Mesodermal cell (in vitro differentiated cells): ENCODE measurements around the gene CAMSAP2.
"Not testable (repeated sequence)": the region's sequence is repeated elsewhere in the genome, so short reads cannot be mapped to it uniquely, and the experiment has no call there.

Experiments used
- H3K27ac ChIP-seq: 2 replicates; pipeline ENCODE4 v1.7.0; 2013; ENCODE audit warnings: mild to moderate bottlenecking, low read depth, low read length, moderate library complexity; ENCODE audit not compliant: severe bottlenecking
- H3K36me3 ChIP-seq: 2 replicates; pipeline ENCODE4 v1.7.1; 2013; ENCODE audit warnings: mild to moderate bottlenecking, low read length, moderate library complexity; ENCODE audit not compliant: control insufficient read depth, insufficient read depth
- H3K4me1 ChIP-seq: one replicate; pipeline ENCODE4 v1.7.1; 2013; ENCODE audit warnings: mild to moderate bottlenecking, low read length; ENCODE audit not compliant: insufficient read depth, control insufficient read depth, poor library complexity, severe bottlenecking
- H3K4me3 ChIP-seq: 2 replicates; pipeline ENCODE4 v1.7.0; 2013; ENCODE audit warnings: low read length, control low read depth, mild to moderate bottlenecking; ENCODE audit not compliant: insufficient read depth, poor library complexity, severe bottlenecking; ENCODE audit errors: extremely low read depth
- H3K9me3 ChIP-seq: 2 replicates; pipeline ENCODE4 v1.7.1; 2013; ENCODE audit warnings: mild to moderate bottlenecking, low read length, moderate library complexity; ENCODE audit not compliant: control insufficient read depth
- WGBS, 2 experiments: methylation state at CpG; one replicate each; pipeline ENCODE4 v1.1.5; 2013; ENCODE audit warnings: missing lambda C conversion rate in 2 of 2; ENCODE audit not compliant: insufficient coverage in 2 of 2; 5-methylcytosine and 5-hydroxymethylcytosine counted together

The CAMSAP2 gene

GRCh38 chr1:200738949-200739651 is 407 bp downstream of the CAMSAP2 start:
- Histone ChIP-seq H3K4me1 (peaks cover 11% of the 10 kb centered on the region), H3K4me3 (peak overlapping the region; percentile 86), H3K27ac (peak overlapping the region; percentile 99), H3K9me3 (no peaks in the 10 kb centered on the region), H3K36me3 (peaks cover 12% of the 10 kb centered on the region)
- 0 to 1% methylated on average over 29 to 38 of the region's 80 CpGs for WGBS, 2 experiments

- peak overlapping the region; percentile 86 for H3K4me3 ChIP-seq
- peaks cover 17% of the 10 kb centered on the region for H3K36me3 ChIP-seq
- peak overlapping the region; percentile 99 for H3K27ac ChIP-seq
- peaks cover 11% of the 10 kb centered on the region for H3K4me1 ChIP-seq
- H3K9me3 ChIP-seq, result no peaks in the 10 kb centered on the region
- WGBS, 2 experiments, result 0 to 3% methylated on average over 5 to 8 of the region's 26 CpGs
Measured at GRCh38 chr1:200739702-200740570, 1.2 kb downstream of the CAMSAP2 start.

- Histone ChIP-seq H3K4me1 (peaks cover 11% of the 10 kb centered on the region), H3K9me3 (no peaks in the 10 kb centered on the region), H3K27ac (no peak overlapping the region), H3K36me3 (peaks cover 25% of the 10 kb centered on the region), H3K4me3 (peak overlapping the region; percentile 86)
- WGBS, 2 experiments, result 0% methylated on average over 1 of the region's 3 CpGs; no CpG with 5 or more reads in 1 of the 2 experiments
Measured at GRCh38 chr1:200740571-200741208, 2.0 kb downstream of the CAMSAP2 start.

GRCh38 chr1:200741551-200742207 is 3.0 kb downstream of the CAMSAP2 start:
- 46 to 76% methylated on average over 2 of the region's 3 CpGs for WGBS, 2 experiments
- Histone ChIP-seq H3K9me3 (no peaks in the 10 kb centered on the region), H3K4me1 (peaks cover 11% of the 10 kb centered on the region), H3K36me3 (peaks cover 31% of the 10 kb centered on the region), H3K27ac (no peak overlapping the region), H3K4me3 (peak overlapping the region; percentile 86)

- Histone ChIP-seq H3K4me1 (peaks cover 7% of the 10 kb centered on the region), H3K36me3 (peaks cover 46% of the 10 kb centered on the region), H3K9me3 (no peaks in the 10 kb centered on the region), H3K4me3 (no peak overlapping the region), H3K27ac (no peak overlapping the region)
- WGBS, 2 experiments, result 89 to 100% methylated on average over 1 of the region's 1 CpG
Measured at GRCh38 chr1:200744143-200744542, 5.5 kb downstream of the CAMSAP2 start.

- Histone ChIP-seq H3K9me3 (no peaks in the 10 kb centered on the region), H3K4me1 (peaks cover 3% of the 10 kb centered on the region), H3K27ac (no peak overlapping the region), H3K36me3 (peaks cover 67% of the 10 kb centered on the region), H3K4me3 (no peak overlapping the region)
Measured at GRCh38 chr1:200749090-200749489, 10.4 kb downstream of the CAMSAP2 start.

- WGBS, 2 experiments, result 93 to 100% methylated on average over 2 to 4 of the region's 10 CpGs
- not testable (repeated sequence) for H3K4me1 ChIP-seq, H3K9me3 ChIP-seq, H3K27ac ChIP-seq, H3K4me3 ChIP-seq
- H3K36me3 ChIP-seq, result peaks cover 58% of the 10 kb centered on the region
Measured at GRCh38 chr1:200750749-200751148, 12.1 kb downstream of the CAMSAP2 start.

GRCh38 chr1:200751717-200752116 is 13.0 kb downstream of the CAMSAP2 start:
- Histone ChIP-seq H3K4me3 (no peak overlapping the region), H3K27ac (no peak overlapping the region), H3K4me1 (peaks cover 3% of the 10 kb centered on the region), H3K9me3 (no peaks in the 10 kb centered on the region), H3K36me3 (peaks cover 57% of the 10 kb centered on the region)
- 95 to 100% methylated on average over 2 of the region's 2 CpGs for WGBS, 2 experiments

- WGBS, 2 experiments, result 93 to 94% methylated on average over 3 of the region's 5 CpGs
- Histone ChIP-seq H3K4me1 (peaks cover 3% of the 10 kb centered on the region), H3K27ac (no peak overlapping the region), H3K9me3 (no peaks in the 10 kb centered on the region), H3K36me3 (peaks cover 45% of the 10 kb centered on the region), H3K4me3 (no peak overlapping the region)
Measured at GRCh38 chr1:200753650-200754198, 15.0 kb downstream of the CAMSAP2 start.

- H3K4me3 ChIP-seq, result no peak overlapping the region
- WGBS, 2 experiments, result 93 to 100% methylated on average over 3 of the region's 3 CpGs
- no peaks in the 10 kb centered on the region for H3K4me1 ChIP-seq
- no peaks in the 10 kb centered on the region for H3K9me3 ChIP-seq
- H3K36me3 ChIP-seq, result peaks cover 41% of the 10 kb centered on the region
- H3K27ac ChIP-seq, result no peak overlapping the region
Measured at GRCh38 chr1:200755456-200755855, 16.8 kb downstream of the CAMSAP2 start.
